ENCODE data around the gene GRK5.

Gene GRK5

DNA sequence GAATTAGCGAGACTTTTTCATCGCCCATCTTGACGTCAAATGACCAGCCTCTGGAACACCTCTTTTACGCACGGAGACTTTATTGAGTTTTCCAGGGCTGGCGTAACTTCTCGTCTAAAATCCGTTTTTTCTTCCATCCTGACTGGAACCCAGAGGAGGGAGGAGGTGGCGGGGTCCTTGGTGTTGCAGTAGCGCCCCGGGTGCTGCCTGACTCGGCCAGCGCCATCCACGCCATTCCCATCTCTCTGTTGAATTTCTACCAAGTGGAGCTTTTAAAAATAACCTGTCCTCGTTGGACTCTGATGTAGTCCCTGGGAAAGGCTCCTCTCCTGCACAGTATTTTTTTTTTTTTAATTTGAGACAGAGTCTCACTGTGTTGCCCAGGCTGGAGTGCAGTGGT lies 179.3 kb downstream of the GRK5 start:
- H4K5ac ChIP-seq (ENCODE audit: low read length) = no peak overlapping the region
- no peak overlapping the region for H3K56ac ChIP-seq (ENCODE audit: low read length)
- no peaks in the 10 kb centered on the region for H3K79me1 ChIP-seq (ENCODE audit: low read length)
- no peak overlapping the region for H4K8ac ChIP-seq (ENCODE audit: low read depth, low read length)
- H3K36me3 ChIP-seq (ENCODE audit: control insufficient read depth, insufficient read depth, low read length) = no peaks in the 10 kb centered on the region
- no CpG with 5 or more reads among the region's 15 CpGs for WGBS (ENCODE audit: extremely low coverage, insufficient coverage, low lambda C conversion rate)
- H2BK5ac ChIP-seq (ENCODE audit: low read length) = no peak overlapping the region
- H3K79me2 ChIP-seq (ENCODE audit: control insufficient read depth, insufficient read depth, low read length) = no peaks in the 10 kb centered on the region
- no peak overlapping the region for H3K4ac ChIP-seq (ENCODE audit: low read depth, low read length)
- H3K4me2 ChIP-seq (ENCODE audit: low read length) = no peak overlapping the region
- no peak overlapping the region for H3K18ac ChIP-seq (ENCODE audit: low read length)
- no peak overlapping the region for H3K9ac ChIP-seq (ENCODE audit: low read length)
- no peak overlapping the region for H3K27ac ChIP-seq (ENCODE audit: low read depth, low read length)
- H2BK120ac ChIP-seq (ENCODE audit: low read depth, low read length) = no peak overlapping the region
- no peak overlapping the region for H2BK15ac ChIP-seq (replicated peaks; ENCODE audit: low read depth)
- H3K4me1 ChIP-seq (ENCODE audit: control insufficient read depth, low read depth, low read length) = no peaks in the 10 kb centered on the region
- H3K23ac ChIP-seq (ENCODE audit: low read length) = no peak overlapping the region
- no peak overlapping the region for H3K4me3 ChIP-seq (ENCODE audit: low read length)
- DNase-seq = no peak
- H2AK5ac ChIP-seq (ENCODE audit: low read length) = no peak overlapping the region
- H3K27me3 ChIP-seq (ENCODE audit: insufficient read depth, low read length, poor library complexity) = no peaks in the 10 kb centered on the region

DNA sequence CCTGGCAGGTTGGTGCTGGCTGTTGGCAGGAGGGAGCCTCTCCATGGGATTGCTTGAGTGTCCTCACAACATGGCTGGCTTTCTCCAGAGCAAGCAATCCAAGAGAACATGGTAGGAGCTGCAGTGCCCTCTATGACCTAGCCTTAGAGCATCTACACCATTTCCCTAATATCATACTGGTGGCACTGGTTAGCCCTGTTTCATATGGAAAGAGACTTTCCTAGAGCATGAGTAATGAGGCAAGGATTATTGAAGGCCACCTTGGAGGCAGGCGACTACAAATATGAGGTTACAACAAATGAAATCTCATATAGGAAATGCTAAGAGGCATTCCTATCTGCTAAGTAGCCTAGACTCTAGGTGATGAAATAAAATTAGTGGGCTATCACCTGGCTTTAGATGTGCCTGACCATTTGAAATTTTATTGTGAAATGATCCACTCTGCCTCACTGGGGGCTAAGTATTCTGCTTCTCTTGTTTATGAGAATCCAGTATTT lies 181.5 kb downstream of the GRK5 start:
- H2BK120ac ChIP-seq (ENCODE audit: low read depth, low read length) = no peak overlapping the region
- H3K9ac ChIP-seq (ENCODE audit: low read length) = no peak overlapping the region
- H3K4me2 ChIP-seq (ENCODE audit: low read length) = no peak overlapping the region
- no peak overlapping the region for H3K18ac ChIP-seq (ENCODE audit: low read length)
- no CpG with 5 or more reads among the region's 1 CpG for WGBS (ENCODE audit: extremely low coverage, insufficient coverage, low lambda C conversion rate)
- no peak for DNase-seq
- no peak overlapping the region for H4K5ac ChIP-seq (ENCODE audit: low read length)
- no peak overlapping the region for H2BK5ac ChIP-seq (ENCODE audit: low read length)
- H2BK15ac ChIP-seq (replicated peaks; ENCODE audit: low read depth) = no peak overlapping the region
- no peak overlapping the region for H3K4ac ChIP-seq (ENCODE audit: low read depth, low read length)
- H3K27me3 ChIP-seq (ENCODE audit: insufficient read depth, low read length, poor library complexity) = no peaks in the 10 kb centered on the region
- no peaks in the 10 kb centered on the region for H3K4me1 ChIP-seq (ENCODE audit: control insufficient read depth, low read depth, low read length)
- H3K23ac ChIP-seq (ENCODE audit: low read length) = no peak overlapping the region
- no peak overlapping the region for H3K56ac ChIP-seq (ENCODE audit: low read length)
- no peak overlapping the region for H2AK5ac ChIP-seq (ENCODE audit: low read length)
- H3K4me3 ChIP-seq (ENCODE audit: low read length) = no peak overlapping the region
- no peaks in the 10 kb centered on the region for H3K79me2 ChIP-seq (ENCODE audit: control insufficient read depth, insufficient read depth, low read length)
- no peaks in the 10 kb centered on the region for H3K36me3 ChIP-seq (ENCODE audit: control insufficient read depth, insufficient read depth, low read length)
- H3K27ac ChIP-seq (ENCODE audit: low read depth, low read length) = no peak overlapping the region
- no peaks in the 10 kb centered on the region for H3K79me1 ChIP-seq (ENCODE audit: low read length)
- H4K8ac ChIP-seq (ENCODE audit: low read depth, low read length) = no peak overlapping the region

GRCh38 chr10:119391440-119392251 lies 184.3 kb downstream of the GRK5 start:
- Histone ChIP-seq H3K23ac (ENCODE audit: low read length) (no peak overlapping the region), H2BK120ac (ENCODE audit: low read depth, low read length) (no peak overlapping the region), H3K4me2 (ENCODE audit: low read length) (no peak overlapping the region), H3K36me3 (ENCODE audit: control insufficient read depth, insufficient read depth, low read length) (no peaks in the 10 kb centered on the region), H3K4me3 (ENCODE audit: low read length) (no peak overlapping the region), H2BK15ac (replicated peaks; ENCODE audit: low read depth) (no peak overlapping the region), H3K79me1 (ENCODE audit: low read length) (no peaks in the 10 kb centered on the region), H2AK5ac (ENCODE audit: low read length) (no peak overlapping the region), H3K27ac (ENCODE audit: low read depth, low read length) (no peak overlapping the region), H3K27me3 (ENCODE audit: insufficient read depth, low read length, poor library complexity) (no peaks in the 10 kb centered on the region), H3K4ac (ENCODE audit: low read depth, low read length) (no peak overlapping the region), H2BK5ac (ENCODE audit: low read length) (no peak overlapping the region), H3K79me2 (ENCODE audit: control insufficient read depth, insufficient read depth, low read length) (no peaks in the 10 kb centered on the region), H3K4me1 (ENCODE audit: control insufficient read depth, low read depth, low read length) (no peaks in the 10 kb centered on the region), H3K56ac (ENCODE audit: low read length) (no peak overlapping the region), H3K9ac (ENCODE audit: low read length) (no peak overlapping the region), H4K8ac (ENCODE audit: low read depth, low read length) (no peak overlapping the region), H3K18ac (ENCODE audit: low read length) (no peak overlapping the region), H4K5ac (ENCODE audit: low read length) (no peak overlapping the region)
- no CpG with 5 or more reads among the region's 18 CpGs for WGBS (ENCODE audit: extremely low coverage, insufficient coverage, low lambda C conversion rate)
- DNase-seq = no peak

- WGBS (ENCODE audit: extremely low coverage, insufficient coverage, low lambda C conversion rate) = no CpG with 5 or more reads among the region's 13 CpGs
- Histone ChIP-seq H4K5ac (ENCODE audit: low read length) (no peak overlapping the region), H3K23ac (ENCODE audit: low read length) (no peak overlapping the region), H3K9ac (ENCODE audit: low read length) (no peak overlapping the region), H2BK15ac (replicated peaks; ENCODE audit: low read depth) (no peak overlapping the region), H2BK120ac (ENCODE audit: low read depth, low read length) (no peak overlapping the region), H3K79me2 (ENCODE audit: control insufficient read depth, insufficient read depth, low read length) (no peaks in the 10 kb centered on the region), H3K56ac (ENCODE audit: low read length) (no peak overlapping the region), H3K4me3 (ENCODE audit: low read length) (no peak overlapping the region), H3K18ac (ENCODE audit: low read length) (no peak overlapping the region), H4K8ac (ENCODE audit: low read depth, low read length) (no peak overlapping the region), H3K27ac (ENCODE audit: low read depth, low read length) (no peak overlapping the region), H3K27me3 (ENCODE audit: insufficient read depth, low read length, poor library complexity) (no peaks in the 10 kb centered on the region), H2BK5ac (ENCODE audit: low read length) (no peak overlapping the region), H2AK5ac (ENCODE audit: low read length) (no peak overlapping the region), H3K4ac (ENCODE audit: low read depth, low read length) (no peak overlapping the region), H3K36me3 (ENCODE audit: control insufficient read depth, insufficient read depth, low read length) (no peaks in the 10 kb centered on the region), H3K79me1 (ENCODE audit: low read length) (no peaks in the 10 kb centered on the region), H3K4me1 (ENCODE audit: control insufficient read depth, low read depth, low read length) (no peaks in the 10 kb centered on the region), H3K4me2 (ENCODE audit: low read length) (no peak overlapping the region)
- DNase-seq = peak; percentile 51
These were observed 185.6 kb downstream of the GRK5 start for GRCh38 chr10:119393019-119393418.

- Histone ChIP-seq H4K5ac (ENCODE audit: low read length) (no peak overlapping the region), H3K4ac (ENCODE audit: low read depth, low read length) (no peak overlapping the region), H3K4me1 (ENCODE audit: control insufficient read depth, low read depth, low read length) (no peaks in the 10 kb centered on the region), H2BK15ac (replicated peaks; ENCODE audit: low read depth) (no peak overlapping the region), H2BK5ac (ENCODE audit: low read length) (no peak overlapping the region), H3K18ac (ENCODE audit: low read length) (no peak overlapping the region), H3K9ac (ENCODE audit: low read length) (no peak overlapping the region), H2AK5ac (ENCODE audit: low read length) (no peak overlapping the region), H2BK120ac (ENCODE audit: low read depth, low read length) (no peak overlapping the region), H3K4me3 (ENCODE audit: low read length) (no peak overlapping the region), H3K27ac (ENCODE audit: low read depth, low read length) (no peak overlapping the region), H3K79me1 (ENCODE audit: low read length) (no peaks in the 10 kb centered on the region), H3K56ac (ENCODE audit: low read length) (no peak overlapping the region), H3K27me3 (ENCODE audit: insufficient read depth, low read length, poor library complexity) (no peaks in the 10 kb centered on the region), H3K4me2 (ENCODE audit: low read length) (no peak overlapping the region), H4K8ac (ENCODE audit: low read depth, low read length) (no peak overlapping the region), H3K23ac (ENCODE audit: low read length) (no peak overlapping the region), H3K36me3 (ENCODE audit: control insufficient read depth, insufficient read depth, low read length) (no peaks in the 10 kb centered on the region), H3K79me2 (ENCODE audit: control insufficient read depth, insufficient read depth, low read length) (no peaks in the 10 kb centered on the region)
- no peak for DNase-seq
- WGBS (ENCODE audit: extremely low coverage, insufficient coverage, low lambda C conversion rate) = no CpG with 5 or more reads among the region's 11 CpGs
These were observed 186.1 kb downstream of the GRK5 start for GRCh38 chr10:119393421-119393820.

DNA sequence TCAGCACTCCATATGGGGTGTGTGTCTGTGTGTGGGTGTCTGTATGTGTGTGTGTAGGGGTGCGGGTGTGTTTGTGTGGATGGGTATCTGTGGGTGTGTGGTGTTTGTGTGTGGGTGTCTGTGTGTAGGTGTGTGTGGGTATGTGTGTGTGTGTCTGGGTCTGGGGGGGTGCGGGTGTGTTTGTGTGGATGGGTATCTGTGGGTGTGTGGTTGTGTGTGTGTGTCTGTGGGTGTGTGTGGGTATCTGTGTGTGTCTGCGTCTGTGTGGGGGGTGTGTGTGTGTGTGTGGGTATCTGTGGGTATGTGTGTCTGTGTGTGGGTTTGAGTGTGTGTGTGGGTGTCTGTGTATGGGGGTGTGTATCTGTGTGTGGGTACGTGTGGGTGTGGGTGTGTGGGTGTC lies 186.5 kb downstream of the GRK5 start:
- H3K36me3 ChIP-seq (ENCODE audit: control insufficient read depth, insufficient read depth, low read length) = no peaks in the 10 kb centered on the region
- no peaks in the 10 kb centered on the region for H3K27me3 ChIP-seq (ENCODE audit: insufficient read depth, low read length, poor library complexity)
- H2BK120ac ChIP-seq (ENCODE audit: low read depth, low read length) = no peak overlapping the region
- no peak overlapping the region for H3K9ac ChIP-seq (ENCODE audit: low read length)
- no peak overlapping the region for H4K5ac ChIP-seq (ENCODE audit: low read length)
- H3K27ac ChIP-seq (ENCODE audit: low read depth, low read length) = no peak overlapping the region
- no peak overlapping the region for H2BK15ac ChIP-seq (replicated peaks; ENCODE audit: low read depth)
- no peaks in the 10 kb centered on the region for H3K79me1 ChIP-seq (ENCODE audit: low read length)
- H4K8ac ChIP-seq (ENCODE audit: low read depth, low read length) = no peak overlapping the region
- H3K56ac ChIP-seq (ENCODE audit: low read length) = no peak overlapping the region
- H3K4me1 ChIP-seq (ENCODE audit: control insufficient read depth, low read depth, low read length) = no peaks in the 10 kb centered on the region
- no peak for DNase-seq
- H3K23ac ChIP-seq (ENCODE audit: low read length) = no peak overlapping the region
- no peak overlapping the region for H3K4me3 ChIP-seq (ENCODE audit: low read length)
- no peak overlapping the region for H2AK5ac ChIP-seq (ENCODE audit: low read length)
- H3K4ac ChIP-seq (ENCODE audit: low read depth, low read length) = no peak overlapping the region
- no CpG with 5 or more reads among the region's 4 CpGs for WGBS (ENCODE audit: extremely low coverage, insufficient coverage, low lambda C conversion rate)
- H3K18ac ChIP-seq (ENCODE audit: low read length) = no peak overlapping the region
- no peak overlapping the region for H3K4me2 ChIP-seq (ENCODE audit: low read length)
- H2BK5ac ChIP-seq (ENCODE audit: low read length) = no peak overlapping the region
- no peaks in the 10 kb centered on the region for H3K79me2 ChIP-seq (ENCODE audit: control insufficient read depth, insufficient read depth, low read length)

All from mesendoderm (in vitro differentiated cells).